Suprapubic skin (tissue), 4 donors: Measurements from ENCODE around the gene CD207.

Source experiments
- POLR2A ChIP-seq, 2 donors: fragments of 450-650 bp; IDR thresholded peaks; one replicate each; pipeline ENCODE4 v1.6.1; 2017; ENCODE audit warnings: antibody characterized with exemption in 2 of 2, mild to moderate bottlenecking in 2 of 2, moderate library complexity in 2 of 2
- POLR2AphosphoS5 ChIP-seq, 3 donors: sonication (generic); formaldehyde crosslinking; IDR thresholded peaks; one replicate each; pipeline ENCODE4 v1.6.1; 2017; ENCODE audit warnings: antibody characterized with exemption in 3 of 3
- TF ChIP-seq, protein P1 (sequence below), 2 donors: fragments of 200-600 bp in 1 of 2; fragments of 450-650 bp in 1 of 2; sonication (generic) in 1 of 2; IDR thresholded peaks; one replicate each; pipeline ENCODE4 v1.5.1; 2016 to 2019; ENCODE audit warnings: antibody characterized with exemption in 2 of 2, mild to moderate bottlenecking in 1 of 2, moderate library complexity in 1 of 2

DNA sequence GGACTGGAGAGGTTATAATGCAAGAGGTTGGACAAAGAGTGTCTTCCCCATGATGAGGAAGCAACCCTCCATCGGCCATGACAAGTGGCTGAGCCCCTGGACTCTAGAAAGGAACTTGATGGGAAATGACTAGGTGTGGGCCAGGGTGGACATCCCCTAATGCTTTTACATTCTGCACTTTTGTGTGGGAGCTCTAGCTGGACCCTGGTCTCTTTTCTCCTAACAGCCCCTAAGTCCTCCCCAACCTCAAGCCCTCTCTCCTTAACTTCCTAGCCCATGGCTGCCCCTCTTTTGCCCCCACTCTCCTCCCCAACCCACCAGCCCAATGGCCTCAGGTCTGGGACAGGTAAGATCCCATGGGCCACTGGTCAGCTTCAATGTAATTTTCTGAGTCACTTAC, 2.4 kb downstream of the CD207 start:
- TF ChIP-seq POLR2A (IDR thresholded peaks at IDR 0.05): no peak
- TF ChIP-seq, protein P1, sequence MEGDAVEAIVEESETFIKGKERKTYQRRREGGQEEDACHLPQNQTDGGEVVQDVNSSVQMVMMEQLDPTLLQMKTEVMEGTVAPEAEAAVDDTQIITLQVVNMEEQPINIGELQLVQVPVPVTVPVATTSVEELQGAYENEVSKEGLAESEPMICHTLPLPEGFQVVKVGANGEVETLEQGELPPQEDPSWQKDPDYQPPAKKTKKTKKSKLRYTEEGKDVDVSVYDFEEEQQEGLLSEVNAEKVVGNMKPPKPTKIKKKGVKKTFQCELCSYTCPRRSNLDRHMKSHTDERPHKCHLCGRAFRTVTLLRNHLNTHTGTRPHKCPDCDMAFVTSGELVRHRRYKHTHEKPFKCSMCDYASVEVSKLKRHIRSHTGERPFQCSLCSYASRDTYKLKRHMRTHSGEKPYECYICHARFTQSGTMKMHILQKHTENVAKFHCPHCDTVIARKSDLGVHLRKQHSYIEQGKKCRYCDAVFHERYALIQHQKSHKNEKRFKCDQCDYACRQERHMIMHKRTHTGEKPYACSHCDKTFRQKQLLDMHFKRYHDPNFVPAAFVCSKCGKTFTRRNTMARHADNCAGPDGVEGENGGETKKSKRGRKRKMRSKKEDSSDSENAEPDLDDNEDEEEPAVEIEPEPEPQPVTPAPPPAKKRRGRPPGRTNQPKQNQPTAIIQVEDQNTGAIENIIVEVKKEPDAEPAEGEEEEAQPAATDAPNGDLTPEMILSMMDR (IDR thresholded peaks at IDR 0.05): no peak
- TF ChIP-seq POLR2AphosphoS5 (IDR thresholded peaks at IDR 0.05): no peak
